BLaER1 treated with 17β-estradiol and CSF1 and Interleukin-3, amounts not matched to agents 10 nM and 100 nM (cell line): ENCODE measurements around the gene ZMAT3.

Experiments used
- H3K27ac ChIP-seq, 11 experiments: shearing (Covaris generic); formaldehyde crosslinking; 2 replicates each; pipeline ENCODE4 v1.8.1; 2022
- H3K27me3 ChIP-seq, 11 experiments: shearing (Covaris generic); formaldehyde crosslinking; 2 replicates each; pipeline ENCODE4 v1.8.1; 2022
- H3K36me3 ChIP-seq, 11 experiments: shearing (Covaris generic); formaldehyde crosslinking; 2 replicates each; pipeline ENCODE4 v1.8.1; 2022
- H3K4me1 ChIP-seq, 10 experiments: shearing (Covaris generic); formaldehyde crosslinking; 2 replicates each; pipeline ENCODE4 v1.8.1; 2022
- H3K4me2 ChIP-seq, 11 experiments: shearing (Covaris generic); formaldehyde crosslinking; 2 replicates each; pipeline ENCODE4 v1.8.1; 2022
- H3K4me3 ChIP-seq, 10 experiments: shearing (Covaris generic); formaldehyde crosslinking; 2 replicates each; pipeline ENCODE4 v1.8.1; 2022
- H3K9ac ChIP-seq, 11 experiments: shearing (Covaris generic); formaldehyde crosslinking; 2 replicates each; pipeline ENCODE4 v1.8.1; 2022
- H3K9me3 ChIP-seq, 11 experiments: shearing (Covaris generic); formaldehyde crosslinking; replicated peaks in 1 of 11; 2 replicates each; pipeline ENCODE4 v1.8.1; 2022
- H4K20me1 ChIP-seq, 11 experiments: shearing (Covaris generic); formaldehyde crosslinking; 2 replicates each; pipeline ENCODE4 v1.8.1; 2022
- Cebpa-rat ChIP-seq, 11 experiments: shearing (Covaris generic); IDR thresholded peaks; 2 replicates each; pipeline ENCODE4 v1.8.1; 2022

Gene ZMAT3

DNA sequence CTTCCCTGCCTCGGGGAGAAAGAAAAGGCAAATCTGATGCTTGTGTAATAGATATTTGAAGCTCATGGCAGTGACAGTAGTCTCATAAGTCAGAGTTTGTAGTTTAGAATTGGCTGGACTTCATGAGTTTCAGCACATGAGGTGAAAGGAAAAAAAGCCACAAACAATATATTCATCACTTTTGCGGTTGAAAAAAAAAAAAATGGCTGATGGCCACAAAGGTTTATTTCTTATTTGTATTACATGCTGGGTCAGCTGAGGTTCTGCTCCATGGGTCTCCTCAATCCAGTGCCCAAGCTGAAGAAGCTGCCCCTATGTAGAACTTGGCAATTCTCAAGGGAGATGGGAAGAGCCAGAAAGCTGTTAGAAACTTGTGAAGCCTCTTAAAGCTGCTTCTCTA lies 2.2 kb upstream of the ZMAT3 start:
- no peak for TF ChIP-seq Cebpa-rat (IDR thresholded peaks at IDR 0.05)
- Histone ChIP-seq H3K9ac (no peak overlapping the region), H3K4me3 (no peak overlapping the region)

DNA sequence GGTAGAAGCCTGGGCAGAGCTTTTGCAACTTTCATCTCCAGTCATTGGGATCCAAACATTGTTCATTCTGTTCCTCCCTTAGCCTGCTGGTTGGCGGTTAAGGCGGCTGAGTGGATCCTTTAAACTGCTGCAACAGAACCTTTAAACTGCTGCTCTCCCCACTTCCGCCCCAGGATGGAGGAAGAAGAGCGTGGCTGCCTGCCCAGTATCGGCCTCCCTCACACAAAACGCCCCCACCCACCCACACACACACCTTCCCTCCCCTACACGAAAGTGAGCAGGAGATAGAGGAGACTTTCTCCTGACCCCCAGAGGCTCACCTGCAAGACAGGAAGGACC lies 460 bp upstream of the ZMAT3 start:
- Histone ChIP-seq H3K4me1 (peaks cover 25 to 66% (median 44%) of the 10 kb centered on the region in 10 experiments), H3K27me3 (no peaks in the 10 kb centered on the region), H3K4me3 (peak overlapping the region; percentile 70 to 95 (median 80)), H3K27ac (peak overlapping the region; percentile 72 to 93 (median 88)), H3K9ac (peak overlapping the region; percentile 81 to 91 (median 85)), H3K4me2 (peak overlapping the region; percentile 79 to 97 (median 89)), H4K20me1 (peaks cover 0 to 19% (median 10%) of the 10 kb centered on the region in 11 experiments; a peak in 13 of 22 replicates), H3K36me3 (peaks cover 6 to 13% (median 10%) of the 10 kb centered on the region in 11 experiments), H3K9me3 (no peaks in the 10 kb centered on the region)
- TF ChIP-seq Cebpa-rat (IDR thresholded peaks at IDR 0.05), result no peak

More for the DNA sequence above, 2.2 kb upstream of the ZMAT3 start:
- Histone ChIP-seq H3K4me2 (peak overlapping the region in 8 of 11 experiments; percentile 7 to 52 (median 26); a peak in 12 of 22 replicates), H3K9me3 (no peaks in the 10 kb centered on the region), H3K27me3 (no peaks in the 10 kb centered on the region), H4K20me1 (peaks cover 0 to 2% (median 0%) of the 10 kb centered on the region in 11 experiments; a peak in 2 of 22 replicates), H3K4me1 (peaks cover 8 to 48% (median 28%) of the 10 kb centered on the region in 10 experiments), H3K36me3 (no peaks in the 10 kb centered on the region), H3K27ac (no peak overlapping the region)

DNA sequence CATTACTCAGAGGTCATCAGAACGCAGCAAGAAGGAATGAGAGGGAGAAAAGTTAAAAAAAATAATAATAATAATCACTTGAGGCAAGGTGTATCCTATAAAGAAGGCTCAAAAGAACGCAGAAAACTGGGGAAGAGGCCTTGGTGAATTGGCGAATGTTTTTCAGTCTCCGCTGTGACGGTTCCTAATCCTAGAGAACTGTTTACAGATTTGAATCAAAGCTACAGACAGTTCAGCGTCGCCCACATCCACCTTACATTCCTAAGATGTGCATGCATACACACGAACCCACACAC lies 634 bp downstream of the ZMAT3 start:
- peak overlapping the region; percentile 79 to 97 (median 89) for H3K4me2 ChIP-seq
- peaks cover 17 to 24% (median 21%) of the 10 kb centered on the region in 11 experiments for H3K36me3 ChIP-seq
- peak overlapping the region; percentile 81 to 91 (median 85) for H3K9ac ChIP-seq
- peaks cover 35 to 71% (median 47%) of the 10 kb centered on the region in 10 experiments for H3K4me1 ChIP-seq
- H4K20me1 ChIP-seq, result peaks cover 0 to 30% (median 11%) of the 10 kb centered on the region in 11 experiments; a peak in 13 of 22 replicates
- H3K9me3 ChIP-seq, result no peaks in the 10 kb centered on the region
- H3K4me3 ChIP-seq, result peak overlapping the region; percentile 70 to 95 (median 80)
- TF ChIP-seq Cebpa-rat (IDR thresholded peaks at IDR 0.05), result no peak
- peak overlapping the region; percentile 72 to 93 (median 88) for H3K27ac ChIP-seq
- H3K27me3 ChIP-seq, result no peaks in the 10 kb centered on the region

DNA sequence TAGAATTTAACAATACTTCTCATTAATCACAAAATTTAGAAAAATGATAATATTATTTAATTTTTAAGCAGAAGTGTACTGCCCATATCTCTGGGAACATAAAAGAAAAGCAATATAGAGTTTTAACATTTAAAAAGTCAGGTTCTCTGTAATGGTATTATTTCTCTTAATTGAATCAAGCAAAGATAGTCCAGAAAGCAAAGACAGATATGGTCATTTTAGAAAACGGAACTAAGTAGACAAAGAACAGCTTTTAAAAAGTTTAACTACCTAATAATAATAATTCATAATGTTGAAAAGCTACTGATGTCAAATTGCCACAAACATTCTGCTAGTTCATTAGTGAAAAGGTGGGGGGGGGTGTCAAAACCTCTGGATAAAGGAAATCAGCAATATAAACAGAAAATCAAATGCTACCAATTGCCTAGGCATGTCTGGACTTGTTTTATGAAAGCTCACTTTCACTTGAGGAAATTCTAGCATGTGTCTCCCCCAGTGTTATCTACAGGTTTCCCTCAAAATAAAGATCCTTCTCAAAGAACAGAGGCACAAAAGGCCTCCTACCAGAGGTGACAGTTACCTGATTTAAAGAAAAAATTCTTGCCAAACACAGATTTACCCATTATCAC lies 1.7 kb downstream of the ZMAT3 start:
- Histone ChIP-seq H3K4me3 (peak overlapping the region; percentile 70 to 95 (median 80)), H3K9me3 (no peaks in the 10 kb centered on the region), H3K9ac (peak overlapping the region; percentile 81 to 91 (median 85)), H3K27ac (peak overlapping the region; percentile 72 to 93 (median 88)), H3K4me2 (peak overlapping the region; percentile 79 to 97 (median 89)), H3K27me3 (no peaks in the 10 kb centered on the region), H3K4me1 (peaks cover 35 to 68% (median 47%) of the 10 kb centered on the region in 10 experiments), H4K20me1 (peaks cover 0 to 41% (median 13%) of the 10 kb centered on the region in 11 experiments; a peak in 13 of 22 replicates), H3K36me3 (peaks cover 28 to 34% (median 32%) of the 10 kb centered on the region in 11 experiments)
- TF ChIP-seq Cebpa-rat (IDR thresholded peaks at IDR 0.05), result no peak

DNA sequence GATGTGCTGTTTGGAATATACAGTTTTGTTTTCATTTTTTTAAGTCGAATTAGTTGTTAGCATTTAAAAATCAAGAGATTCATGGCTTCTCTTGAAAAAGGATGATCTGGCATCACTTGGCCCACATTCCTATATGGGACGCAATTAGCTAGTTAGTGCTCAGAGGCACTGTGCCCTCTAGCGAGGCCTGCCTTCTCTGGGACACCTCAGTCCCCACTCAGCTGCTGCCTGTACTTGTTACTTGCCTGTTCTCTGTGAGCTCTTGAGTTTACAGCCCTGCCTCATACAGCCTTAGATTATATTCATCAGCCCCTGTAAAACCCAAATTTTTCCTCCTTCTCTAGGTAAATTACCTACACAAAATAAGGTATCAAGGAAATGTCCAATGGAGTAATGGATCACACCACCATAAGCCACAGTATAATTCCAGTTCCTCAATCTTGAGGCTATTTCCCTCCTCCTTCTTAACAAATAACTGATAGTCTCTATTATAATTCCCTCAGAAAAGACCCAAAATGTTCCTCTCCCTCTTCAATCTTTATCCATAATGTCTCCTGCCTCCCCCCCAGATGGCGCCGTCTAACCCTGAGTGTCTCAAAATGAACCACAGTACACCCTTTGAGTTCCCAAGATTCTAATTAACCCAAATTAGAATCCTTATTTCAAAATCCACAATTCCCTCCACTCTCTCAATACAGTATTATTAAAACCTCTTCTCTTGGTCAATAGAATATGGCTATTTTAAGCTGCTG lies 2.7 kb downstream of the ZMAT3 start:
- H3K27me3 ChIP-seq, result no peaks in the 10 kb centered on the region
- peak overlapping the region; percentile 70 to 95 (median 80) for H3K4me3 ChIP-seq
- peak overlapping the region; percentile 81 to 91 (median 85) for H3K9ac ChIP-seq
- peaks cover 0 to 50% (median 18%) of the 10 kb centered on the region in 11 experiments; a peak in 14 of 22 replicates for H4K20me1 ChIP-seq
- no peaks in the 10 kb centered on the region for H3K9me3 ChIP-seq
- peak overlapping the region; percentile 72 to 93 (median 88); a peak in 21 of 22 replicates for H3K27ac ChIP-seq
- TF ChIP-seq Cebpa-rat (IDR thresholded peaks at IDR 0.05), result no peak
- peaks cover 28 to 59% (median 42%) of the 10 kb centered on the region in 10 experiments for H3K4me1 ChIP-seq
- peaks cover 37 to 44% (median 41%) of the 10 kb centered on the region in 11 experiments for H3K36me3 ChIP-seq
- H3K4me2 ChIP-seq, result peak overlapping the region; percentile 73 to 97 (median 85)

DNA sequence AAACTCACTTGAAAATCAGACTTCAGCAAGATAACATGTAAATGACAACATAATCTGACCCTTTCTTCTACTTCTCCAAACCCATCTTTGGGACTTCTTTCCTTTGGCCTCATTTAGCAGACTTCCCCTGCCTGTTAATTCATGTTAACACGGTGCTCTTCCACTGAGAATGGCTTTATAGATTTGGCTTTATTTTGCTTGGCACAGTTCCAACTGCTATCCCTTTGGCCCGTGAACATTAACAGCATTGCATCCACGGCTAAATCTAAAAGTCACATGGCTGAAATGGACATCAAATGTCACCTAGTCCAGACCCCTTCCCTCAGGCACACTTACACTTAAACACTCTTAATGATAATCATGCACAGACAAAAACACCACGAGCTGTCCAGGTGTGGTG lies 3.8 kb downstream of the ZMAT3 start:
- peaks cover 48 to 55% (median 52%) of the 10 kb centered on the region in 11 experiments for H3K36me3 ChIP-seq
- TF ChIP-seq Cebpa-rat (IDR thresholded peaks at IDR 0.05), result no peak
- no peaks in the 10 kb centered on the region for H3K27me3 ChIP-seq
- H3K9ac ChIP-seq, result no peak overlapping the region
- H3K27ac ChIP-seq, result no peak overlapping the region
- peaks cover 26 to 51% (median 40%) of the 10 kb centered on the region in 10 experiments for H3K4me1 ChIP-seq
- peaks cover 0 to 61% (median 26%) of the 10 kb centered on the region in 11 experiments; a peak in 14 of 22 replicates for H4K20me1 ChIP-seq
- no peak overlapping the region for H3K4me3 ChIP-seq
- peak overlapping the region in 7 of 11 experiments; percentile 4 to 97 (median 79); a peak in 10 of 22 replicates for H3K4me2 ChIP-seq
- H3K9me3 ChIP-seq, result no peaks in the 10 kb centered on the region

DNA sequence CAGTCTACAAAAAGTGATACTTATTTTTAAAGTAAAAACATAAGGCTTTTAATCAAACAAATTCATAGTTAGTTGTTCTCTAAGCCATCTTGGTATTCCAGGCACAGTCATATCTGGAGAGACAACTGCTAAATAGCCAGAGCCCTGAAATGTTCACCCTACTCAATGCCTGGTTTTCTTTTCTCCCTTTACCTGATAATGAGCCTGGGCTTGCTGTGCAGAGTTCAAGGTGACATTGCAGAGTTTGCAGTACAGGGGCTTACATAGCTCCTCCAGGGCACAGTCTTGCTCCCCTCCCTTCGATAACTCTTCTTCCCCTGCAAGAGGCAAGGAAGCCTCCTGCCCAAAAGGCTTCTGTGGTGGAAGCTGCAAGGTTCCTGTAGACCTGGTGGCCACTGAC lies 4.3 kb downstream of the ZMAT3 start:
- H3K4me2 ChIP-seq, result peak overlapping the region in 6 of 11 experiments; percentile 4 to 97 (median 74); a peak in 9 of 22 replicates
- no peak for TF ChIP-seq Cebpa-rat (IDR thresholded peaks at IDR 0.05)
- H3K4me1 ChIP-seq, result peaks cover 23 to 48% (median 38%) of the 10 kb centered on the region in 10 experiments
- H4K20me1 ChIP-seq, result peaks cover 0 to 67% (median 32%) of the 10 kb centered on the region in 11 experiments; a peak in 14 of 22 replicates
- H3K27me3 ChIP-seq, result no peaks in the 10 kb centered on the region
- no peak overlapping the region for H3K9ac ChIP-seq
- no peak overlapping the region for H3K4me3 ChIP-seq
- no peaks in the 10 kb centered on the region for H3K9me3 ChIP-seq
- peaks cover 54 to 60% (median 57%) of the 10 kb centered on the region in 11 experiments for H3K36me3 ChIP-seq
- no peak overlapping the region for H3K27ac ChIP-seq

DNA sequence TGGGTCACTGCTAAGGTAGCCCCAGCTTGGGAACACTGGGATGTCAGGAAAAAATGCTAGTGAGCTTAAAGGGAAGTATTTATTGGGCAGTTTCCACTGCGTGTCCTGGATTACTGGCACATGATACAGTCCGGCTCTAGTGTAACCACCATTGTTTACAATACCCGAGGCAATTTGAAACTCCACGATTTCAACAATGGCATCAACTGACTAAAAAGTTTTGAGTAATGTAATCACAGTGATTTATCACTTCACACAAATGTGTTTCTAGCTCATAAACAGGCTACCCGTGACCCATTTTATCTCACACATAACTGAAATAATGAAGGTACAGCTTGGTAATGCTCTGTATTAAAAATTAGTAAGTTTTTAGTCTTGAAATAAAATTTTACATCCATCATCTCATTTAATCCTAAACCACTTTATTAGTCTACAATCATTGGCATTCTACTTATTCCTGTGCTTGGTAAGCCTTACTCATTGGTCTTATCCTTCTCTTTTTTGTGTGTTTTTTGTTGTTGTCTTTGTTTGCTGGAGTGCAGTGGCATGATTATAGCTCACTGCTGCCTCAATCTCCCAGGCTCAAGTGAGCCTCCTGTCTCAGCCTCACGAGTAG lies 7.6 kb downstream of the ZMAT3 start:
- peaks cover 16 to 55% (median 23%) of the 10 kb centered on the region in 10 experiments for H3K4me1 ChIP-seq
- H3K27me3 ChIP-seq, result no peaks in the 10 kb centered on the region
- no peak for TF ChIP-seq Cebpa-rat (IDR thresholded peaks at IDR 0.05)
- H4K20me1 ChIP-seq, result peaks cover 6 to 99% (median 40%) of the 10 kb centered on the region in 11 experiments; a peak in 15 of 22 replicates
- H3K9me3 ChIP-seq, result peaks cover 0 to 16% (median 13%) of the 10 kb centered on the region in 11 experiments; a peak in 15 of 22 replicates
- no peak overlapping the region for H3K27ac ChIP-seq
- H3K4me3 ChIP-seq, result no peak overlapping the region
- H3K9ac ChIP-seq, result no peak overlapping the region
- no peak overlapping the region for H3K4me2 ChIP-seq
- H3K36me3 ChIP-seq, result peaks cover 78 to 93% (median 89%) of the 10 kb centered on the region in 11 experiments
